OCI-LY7 (cell line): ENCODE results near the gene DISC1. TPM values are rescaled to one million over a fixed set of nuclear protein-coding genes. Genes with fewer than 3 reads are reported as not detected.

Experiments
- BruUV-seq: library from RNA; stranded (reverse); fragments of 400-500 nt; replicated peaks from 2 replicates; lab custom pipeline; 2021; lab: Mats Ljungman, UMichigan
- CTCF ChIA-PET: fragments of 300-600 bp; sonication (Branson Sonifier 250); formaldehyde crosslinking; loops from one replicate; lab custom pipeline; 2022; ENCODE audit warnings: antibody characterized with exemption; ENCODE audit not compliant: unreplicated experiment; lab: Charles Lee
- POLR2A ChIA-PET: fragments of 300-600 bp; sonication (Branson Sonifier 250); formaldehyde crosslinking; loops from one replicate; lab custom pipeline; 2022; ENCODE audit warnings: antibody characterized with exemption; lab: Charles Lee
- DNase-seq: peaks from one replicate; pipeline ENCODE4 v3.0.0-alpha.2; 2015; ENCODE audit warnings: low spot score
- H2AFZ ChIP-seq: fragments of 200-600 bp; sonication (generic), shearing (Covaris generic); 2 replicates; pipeline ENCODE4 v1.6.1; 2014; ENCODE audit warnings: mild to moderate bottlenecking, antibody characterized with exemption, low read length, moderate library complexity
- H3K27ac ChIP-seq: fragments of 200-600 bp; sonication (generic); 2 replicates; pipeline ENCODE4 v1.5.1; 2014; ENCODE audit warnings: mixed run types, low read depth, mild to moderate bottlenecking, moderate library complexity, low read length, inconsistent platforms; ENCODE audit not compliant: poor library complexity, severe bottlenecking
- H3K36me3 ChIP-seq: fragments of 200-600 bp; sonication (generic); 2 replicates; pipeline ENCODE4 v1.6.1; 2014; ENCODE audit warnings: mild to moderate bottlenecking, antibody characterized with exemption, low read length, moderate library complexity, mixed read lengths; ENCODE audit not compliant: insufficient read depth
- H3K4me1 ChIP-seq: fragments of 200-600 bp; sonication (generic); 2 replicates; pipeline ENCODE4 v1.5.1; 2014; ENCODE audit warnings: mild to moderate bottlenecking, low read length; ENCODE audit not compliant: insufficient read depth, poor library complexity, severe bottlenecking
- H3K4me2 ChIP-seq: fragments of 200-600 bp; sonication (generic); 2 replicates; pipeline ENCODE4 v1.6.1; 2014; ENCODE audit warnings: mild to moderate bottlenecking, low read length
- H3K4me3 ChIP-seq: fragments of 200-600 bp; sonication (generic); 2 replicates; pipeline ENCODE4 v1.5.1; 2014; ENCODE audit warnings: mild to moderate bottlenecking, low read depth, low read length; ENCODE audit not compliant: poor library complexity, severe bottlenecking
- H3K79me2 ChIP-seq: fragments of 200-600 bp; sonication (generic); 2 replicates; pipeline ENCODE4 v1.6.1; 2016; ENCODE audit warnings: low read depth, mild to moderate bottlenecking, low read length, moderate library complexity, mixed read lengths; ENCODE audit not compliant: insufficient read depth
- H3K9me2 ChIP-seq: fragments of 200-600 bp; sonication (generic); 2 replicates; pipeline ENCODE4 v1.6.1; 2016; ENCODE audit warnings: mild to moderate bottlenecking, low read length, mixed read lengths; ENCODE audit not compliant: insufficient read depth
- H3K9me3 ChIP-seq: fragments of 200-600 bp; sonication (generic); 2 replicates; pipeline ENCODE4 v1.6.1; 2014; ENCODE audit warnings: mild to moderate bottlenecking, mixed run types, low read length, mixed read lengths
- H4K20me1 ChIP-seq: fragments of 200-600 bp; sonication (generic); 2 replicates; pipeline ENCODE4 v1.6.1; 2014; ENCODE audit warnings: mild to moderate bottlenecking, antibody characterized with exemption, low read length, moderate library complexity, mixed read lengths; ENCODE audit not compliant: insufficient read depth
- CTCF ChIP-seq: fragments of 200-600 bp; sonication (generic); conservative IDR thresholded peaks from 2 replicates; pipeline ENCODE4 v1.5.1; 2014; ENCODE audit warnings: mild to moderate bottlenecking, antibody characterized with exemption, low read length, moderate library complexity, mixed read lengths
- EZH2phosphoT487 ChIP-seq: fragments of 200-600 bp; sonication (generic); IDR thresholded peaks from 2 replicates; pipeline ENCODE4 v1.6.1; 2018; ENCODE audit warnings: low read depth, borderline replicate concordance, mild to moderate bottlenecking, mixed run types, antibody characterized with exemption, low read length, moderate library complexity, mixed read lengths
- intact Hi-C: fragments of 100-400 bp; cut with micrococcal nuclease; formaldehyde crosslinking; loops from one replicate; pipeline ENCODE4 v1.10.0; 2022; ENCODE audit not compliant: unreplicated experiment
- total RNA-seq, 2 experiments: library from RNA; depleted of rRNA in 1 of 2; stranded (reverse); fragments of >200 nt in 1 of 2; shearing (Covaris generic) in 1 of 2; gene quantifications; 2 replicates each; pipeline ENCODE4 v1.2.3, GENCODE V29; 2014 to 2022

DISC1 gene
- total RNA-seq, 2 experiments from 2014 or later: 0.91 TPM; not detected in 1

GRCh38 chr1:231936983-231937775 is 310.6 kb downstream of the DISC1 start:
- ChIA-PET CTCF (no interaction called here), POLR2A (no interaction called here)
- Histone ChIP-seq H3K9me2 (no peaks in the 10 kb centered on the region), H3K27ac (no peak overlapping the region), H2AFZ (no peak overlapping the region), H3K79me2 (no peaks in the 10 kb centered on the region), H3K9me3 (peaks cover 8% of the 10 kb centered on the region; the same call in 1 of the 2 replicates), H3K4me2 (no peak overlapping the region), H3K4me3 (no peak overlapping the region), H4K20me1 (no peaks in the 10 kb centered on the region), H3K36me3 (no peaks in the 10 kb centered on the region), H3K4me1 (no peaks in the 10 kb centered on the region)
- DNase-seq: no peak
- BruUV-seq: no TSS peak
- no peak for TF ChIP-seq CTCF
- no peak for TF ChIP-seq EZH2phosphoT487
- intact Hi-C loops: no loop called here

- Histone ChIP-seq H3K79me2 (no peaks in the 10 kb centered on the region), H2AFZ (no peak overlapping the region), H3K4me1 (no peaks in the 10 kb centered on the region), H3K4me3 (no peak overlapping the region), H3K36me3 (no peaks in the 10 kb centered on the region), H3K27ac (no peak overlapping the region), H3K9me3 (no peaks in the 10 kb centered on the region), H3K9me2 (no peaks in the 10 kb centered on the region), H3K4me2 (no peak overlapping the region), H4K20me1 (no peaks in the 10 kb centered on the region)
- DNase-seq: no peak
- intact Hi-C loops: no loop called here
- POLR2A ChIA-PET: no interaction called here
- BruUV-seq: no TSS peak
- TF ChIP-seq EZH2phosphoT487: no peak
- TF ChIP-seq CTCF: no peak
- CTCF ChIA-PET: no interaction called here
Measured at GRCh38 chr1:231938211-231938610, 311.6 kb downstream of the DISC1 start.

GRCh38 chr1:231938711-231939110 is 312.1 kb downstream of the DISC1 start:
- no peak for DNase-seq
- Histone ChIP-seq H3K36me3 (no peaks in the 10 kb centered on the region), H3K79me2 (no peaks in the 10 kb centered on the region), H3K9me2 (no peaks in the 10 kb centered on the region), H3K27ac (no peak overlapping the region), H3K9me3 (no peaks in the 10 kb centered on the region), H4K20me1 (no peaks in the 10 kb centered on the region), H3K4me2 (no peak overlapping the region), H3K4me3 (no peak overlapping the region), H2AFZ (no peak overlapping the region), H3K4me1 (no peaks in the 10 kb centered on the region)
- TF ChIP-seq CTCF (no peak), EZH2phosphoT487 (no peak)
- POLR2A ChIA-PET: interaction anchor here (1.2 kb wide), 1 partner anchor 16 kb away, joined by 3 read pairs; no protein-coding TSS in a partner anchor
- intact Hi-C loops: no loop called here
- no TSS peak for BruUV-seq
- CTCF ChIA-PET: no interaction called here
